Dedifferentiated amniotic fluid mesenchymal stem cell (primary cell): Measurements from ENCODE around the gene LAMA2.
A peak's percentile ranks its signal among the peaks of the same experiment; 100 is the strongest.

Experiments used
- DNase-seq: peaks from one replicate; pipeline ENCODE4 v3.0.0-alpha.2; 2016; ENCODE audit errors: extremely low spot score

Gene LAMA2

DNA sequence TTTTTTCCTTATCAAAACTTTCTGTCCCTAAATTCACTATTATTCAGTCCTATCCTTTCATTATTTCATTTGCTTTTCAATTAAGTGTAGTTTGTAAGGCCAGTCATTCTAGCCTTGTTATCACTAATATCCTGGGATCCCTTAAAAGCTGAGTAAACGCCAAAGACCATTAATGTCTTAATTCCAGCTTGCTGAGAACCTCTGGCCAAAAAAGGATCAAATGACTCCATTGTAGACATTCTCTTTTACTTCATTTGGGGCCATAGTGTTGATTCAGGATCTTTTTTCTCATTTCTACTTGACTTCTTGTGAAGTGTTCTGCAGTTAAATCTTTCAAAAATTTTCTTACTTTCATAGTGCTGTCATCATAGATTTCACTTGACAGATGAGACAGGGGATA, 379.7 kb downstream of the LAMA2 start:
- DNase-seq, result no peak

DNA sequence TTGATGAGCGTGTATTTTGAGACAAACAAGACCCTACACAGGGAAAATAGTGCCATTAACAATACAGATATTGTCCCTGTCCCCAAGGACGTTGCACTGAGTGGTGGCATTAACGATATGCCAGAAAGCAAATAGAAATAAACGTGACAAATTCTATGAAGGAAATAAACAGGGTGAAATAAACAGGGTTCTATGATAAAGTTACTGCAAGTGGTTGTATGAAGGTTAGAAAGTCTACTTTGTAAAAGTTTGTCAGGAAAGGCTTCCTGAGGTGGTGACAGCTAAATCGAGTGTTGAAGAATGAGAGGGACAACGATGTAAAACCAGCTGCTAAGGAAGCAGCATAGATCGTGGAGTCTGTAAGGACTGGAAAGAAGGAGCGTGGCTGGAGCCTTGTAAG, 380.2 kb downstream of the LAMA2 start:
- no peak for DNase-seq

DNA sequence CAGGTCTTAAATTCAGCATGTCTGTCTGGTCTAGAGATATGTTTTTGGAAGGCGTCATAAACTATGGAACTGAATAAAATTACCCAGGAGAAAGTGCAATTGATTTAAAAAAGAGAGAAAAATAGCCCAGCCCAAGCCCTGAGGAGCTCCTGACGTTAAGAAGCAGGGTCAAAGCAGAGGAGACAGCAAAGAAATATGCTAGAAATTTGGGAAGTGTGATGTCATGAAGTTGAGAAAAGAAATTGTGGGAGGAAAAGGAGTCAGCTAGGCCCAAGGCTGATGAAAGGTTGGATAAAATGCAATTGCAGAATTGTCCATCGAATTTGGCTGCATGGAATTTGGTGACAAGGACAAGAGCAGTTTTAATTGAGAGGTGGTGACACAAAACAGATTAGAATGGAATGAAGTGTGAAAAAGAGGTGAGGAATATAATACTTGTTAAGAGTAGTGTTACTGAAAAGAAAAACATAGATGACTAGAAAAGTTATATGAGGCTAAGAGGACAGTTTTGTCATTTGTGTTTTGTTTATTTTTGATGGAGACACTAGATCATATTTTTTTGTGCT, 381.6 kb downstream of the LAMA2 start:
- DNase-seq, result peak; percentile 59

DNA sequence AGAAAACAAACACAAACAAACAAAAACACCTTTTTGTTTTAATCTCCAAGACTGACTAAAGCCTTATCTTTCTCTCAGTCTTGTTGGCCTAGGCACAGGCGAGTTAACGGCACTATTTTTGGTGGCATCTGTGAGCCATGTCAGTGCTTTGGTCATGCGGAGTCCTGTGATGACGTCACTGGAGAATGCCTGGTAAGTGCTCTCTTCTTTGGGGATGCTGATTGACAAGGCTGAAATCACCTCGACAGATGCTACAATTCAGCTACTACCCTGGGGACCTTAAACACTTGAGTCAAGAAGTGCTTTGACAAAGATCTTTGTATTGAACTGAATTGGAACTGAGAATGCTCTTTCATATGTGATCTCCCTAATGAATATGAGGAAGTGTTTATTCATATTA, 384.1 kb downstream of the LAMA2 start:
- DNase-seq, result no peak

DNA sequence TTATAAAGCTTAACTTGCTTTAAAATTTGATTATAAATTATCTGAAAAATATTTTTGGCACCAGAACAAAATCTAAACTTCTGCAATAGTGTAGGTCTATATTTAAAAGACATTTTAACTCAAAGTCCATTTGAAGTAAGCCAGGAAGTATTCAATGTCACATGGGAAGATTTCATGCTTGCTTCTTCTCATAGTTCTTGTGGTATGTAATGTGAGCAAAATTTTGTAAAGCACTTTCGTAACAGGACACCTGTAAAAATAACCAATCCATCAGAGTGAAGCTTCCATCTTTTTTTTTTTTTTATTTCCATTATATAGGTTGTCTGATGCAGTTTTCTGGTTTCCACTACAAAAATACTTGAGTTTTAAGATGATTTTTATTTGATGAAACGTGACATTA, 386.1 kb downstream of the LAMA2 start:
- DNase-seq, result no peak

DNA sequence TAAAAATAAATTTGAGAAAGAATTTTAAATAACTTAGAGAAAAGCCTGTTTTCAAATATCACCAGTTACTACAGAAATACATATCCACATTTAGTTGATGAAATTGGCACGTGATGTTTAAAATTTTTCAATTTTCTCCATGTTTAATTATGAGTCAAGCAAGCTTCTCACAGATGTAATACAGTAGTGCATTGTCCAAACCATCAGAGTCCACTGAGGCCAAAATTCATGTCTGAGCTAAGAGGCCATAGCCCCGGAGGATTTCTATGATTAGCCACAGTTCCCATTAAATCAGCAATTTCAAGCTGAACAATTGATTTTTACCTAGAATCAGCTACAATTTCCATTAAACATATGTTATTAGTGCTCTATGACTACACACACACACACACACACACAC, 387.0 kb downstream of the LAMA2 start:
- DNase-seq, result no peak

DNA sequence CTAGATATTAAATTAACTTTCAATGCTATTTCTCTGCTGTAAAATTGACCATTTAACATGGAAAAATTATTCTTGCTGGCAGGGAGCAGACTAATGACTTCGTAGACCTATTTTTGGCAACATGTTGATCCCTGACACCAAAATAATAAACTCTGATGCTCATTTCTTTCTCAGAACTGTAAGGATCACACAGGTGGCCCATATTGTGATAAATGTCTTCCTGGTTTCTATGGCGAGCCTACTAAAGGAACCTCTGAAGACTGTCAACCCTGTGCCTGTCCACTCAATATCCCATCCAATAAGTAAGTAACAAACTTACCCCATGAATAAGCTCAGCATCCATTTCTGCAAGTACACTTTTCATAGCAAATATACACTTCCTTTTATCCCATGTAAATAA, 387.5 kb downstream of the LAMA2 start:
- no peak for DNase-seq

DNA sequence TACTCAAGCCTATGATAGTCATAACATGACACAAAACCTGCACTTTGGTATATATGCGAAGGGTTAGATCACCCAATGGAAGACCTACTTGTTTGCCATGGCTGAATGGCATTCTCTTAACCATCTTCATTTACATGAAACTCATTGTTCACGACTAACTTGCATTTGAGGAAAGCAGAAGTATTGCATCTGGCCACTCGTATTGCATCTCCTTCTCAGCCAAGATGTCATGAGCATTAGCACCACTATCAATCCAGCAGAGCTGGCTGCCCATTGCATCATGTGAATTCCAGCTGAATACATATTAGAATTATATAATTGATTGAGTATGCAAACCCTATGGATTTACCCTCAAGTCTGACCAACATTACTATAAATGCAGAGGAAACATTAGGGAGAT, 390.2 kb downstream of the LAMA2 start:
- DNase-seq, result no peak

DNA sequence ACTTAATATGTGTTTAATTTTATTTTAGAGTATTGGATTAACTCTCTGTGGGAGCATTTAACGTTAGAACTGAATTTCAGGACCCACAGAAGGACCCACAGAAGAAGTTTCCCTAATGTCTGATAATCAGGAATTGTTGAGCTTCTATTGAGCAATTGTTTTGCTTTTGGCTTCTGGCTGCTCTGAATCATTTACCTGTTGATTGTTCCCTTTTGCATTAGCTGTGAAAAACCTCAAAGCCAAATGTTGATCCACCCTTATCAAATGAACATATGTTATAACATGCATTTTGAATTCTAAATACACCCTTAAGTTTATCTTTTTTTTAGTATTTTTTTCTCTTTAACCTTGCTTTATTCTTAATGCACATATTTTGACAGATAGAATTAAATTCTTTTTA, 393.5 kb downstream of the LAMA2 start:
- DNase-seq, result no peak

DNA sequence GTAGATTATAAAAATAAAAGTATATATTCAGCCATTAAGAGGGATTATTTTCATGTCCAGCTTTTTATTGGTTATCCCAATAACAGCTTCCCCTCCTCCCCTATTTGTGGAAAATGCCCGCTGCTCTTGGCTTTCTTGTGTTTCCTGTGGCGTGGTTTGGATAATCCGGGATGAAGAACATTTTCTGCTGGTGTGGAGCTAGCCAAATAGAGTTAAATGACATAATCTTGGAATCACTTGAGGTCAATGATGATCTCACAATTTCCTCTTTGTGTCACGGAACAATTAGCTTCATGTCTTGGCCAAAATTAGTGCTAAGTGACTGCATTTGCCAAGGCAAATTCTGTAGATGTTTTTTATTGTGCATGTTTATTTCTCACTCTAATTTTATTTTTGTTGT, 394.0 kb downstream of the LAMA2 start:
- DNase-seq, result no peak

DNA sequence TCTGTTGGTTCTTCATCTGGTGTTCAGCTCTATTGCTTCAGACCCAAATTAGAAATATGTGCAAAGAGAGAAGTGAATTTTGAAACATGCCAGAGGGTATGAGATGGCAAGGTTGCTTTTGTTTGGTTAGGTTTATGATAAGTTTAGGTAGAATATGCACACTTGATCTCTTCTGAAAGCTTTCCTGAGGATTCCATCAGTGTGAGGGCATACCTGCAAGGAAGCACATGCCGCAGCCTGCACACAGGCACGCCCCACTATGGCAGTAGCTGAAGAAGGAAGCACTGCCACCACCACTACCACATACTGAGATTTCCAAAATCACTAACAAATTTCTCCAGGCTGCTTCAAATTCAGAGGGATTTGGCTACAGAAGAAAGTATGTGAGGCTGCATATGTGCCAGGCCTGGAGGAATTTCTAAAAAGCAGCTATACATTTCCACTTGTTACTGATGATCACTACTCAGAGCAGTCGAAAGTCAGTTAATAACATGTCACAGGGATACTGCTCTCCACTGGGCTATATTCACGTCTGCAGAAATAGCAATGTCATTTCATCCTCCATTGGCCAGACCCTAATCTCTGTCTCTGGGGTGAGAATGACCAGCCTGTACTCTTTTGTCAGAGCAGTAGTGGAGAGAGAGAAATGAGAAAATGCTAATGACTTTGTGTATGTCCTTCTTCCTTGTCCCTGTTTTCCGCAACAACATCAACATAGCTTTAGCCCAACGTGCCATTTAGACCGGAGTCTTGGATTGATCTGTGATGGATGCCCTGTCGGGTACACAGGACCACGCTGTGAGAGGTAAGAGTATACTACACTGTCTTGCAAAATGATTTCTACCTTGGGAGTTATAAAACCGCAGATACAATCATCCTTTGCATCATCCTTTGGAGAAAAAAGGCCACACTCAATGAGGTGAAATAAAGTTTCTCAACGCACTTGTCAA, 396.7 kb downstream of the LAMA2 start:
- no peak for DNase-seq

DNA sequence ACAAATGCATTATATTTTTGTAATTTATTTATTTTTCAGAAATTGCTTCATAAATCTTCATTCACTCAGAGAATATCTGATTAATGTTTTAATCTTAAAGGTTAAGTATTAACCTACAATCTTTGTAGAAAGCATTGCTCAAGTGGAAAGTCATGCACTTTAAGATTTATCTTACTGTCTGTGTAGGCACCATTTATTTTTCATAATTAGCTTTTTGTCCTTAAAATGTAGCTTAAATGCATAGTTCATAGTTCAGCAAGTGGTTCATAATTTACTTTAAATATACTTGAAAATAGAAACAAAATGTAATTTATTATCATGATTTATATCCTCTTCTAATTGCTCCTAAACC, 397.3 kb downstream of the LAMA2 start:
- DNase-seq, result no peak

DNA sequence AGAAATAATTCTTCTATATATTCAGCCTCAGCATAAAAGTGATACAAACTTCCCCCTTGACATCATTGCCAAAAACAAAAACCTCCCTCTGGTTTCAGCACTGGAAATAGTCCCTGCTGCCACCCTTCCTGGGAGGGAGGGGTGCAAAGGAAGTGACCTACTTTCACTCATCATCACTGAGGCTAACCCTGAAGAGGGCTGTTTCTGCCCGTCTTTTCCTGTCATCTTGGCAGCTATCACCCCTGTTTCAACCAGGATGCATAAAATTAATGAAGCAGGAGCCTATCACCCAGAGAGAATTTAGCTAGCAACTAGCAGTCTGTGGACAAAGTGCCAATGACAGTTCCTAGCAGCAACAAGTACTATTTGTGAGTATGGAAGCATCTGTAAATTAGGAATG, 397.8 kb downstream of the LAMA2 start:
- DNase-seq, result no peak

DNA sequence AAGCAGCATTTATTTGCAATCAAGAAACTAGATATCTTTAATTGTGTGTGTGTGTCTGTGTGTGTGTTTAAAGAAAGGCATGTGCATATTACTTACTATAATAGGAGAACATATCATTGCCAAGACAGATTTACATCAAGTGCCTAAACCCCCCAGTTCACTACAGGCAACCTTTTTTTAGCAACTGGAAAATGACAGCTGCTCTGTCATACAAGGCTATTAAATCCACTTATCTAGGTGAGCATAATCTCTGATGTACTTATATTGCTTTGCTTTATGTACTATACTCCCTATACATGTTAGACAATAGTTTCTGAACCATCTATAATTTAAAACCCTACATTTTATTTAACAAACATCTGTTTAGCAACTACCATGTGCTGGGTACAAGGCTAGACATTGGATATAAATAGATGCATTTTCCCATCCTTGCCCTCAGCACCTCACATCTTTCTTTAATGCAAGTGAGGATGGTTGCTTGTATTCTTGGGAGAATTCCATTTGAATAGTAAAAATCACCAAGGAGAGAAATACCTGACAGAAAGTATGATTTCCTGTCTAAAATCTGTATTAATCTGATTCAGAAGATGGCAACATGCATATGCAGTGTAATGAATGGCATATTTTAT, 398.3 kb downstream of the LAMA2 start:
- DNase-seq, result no peak

DNA sequence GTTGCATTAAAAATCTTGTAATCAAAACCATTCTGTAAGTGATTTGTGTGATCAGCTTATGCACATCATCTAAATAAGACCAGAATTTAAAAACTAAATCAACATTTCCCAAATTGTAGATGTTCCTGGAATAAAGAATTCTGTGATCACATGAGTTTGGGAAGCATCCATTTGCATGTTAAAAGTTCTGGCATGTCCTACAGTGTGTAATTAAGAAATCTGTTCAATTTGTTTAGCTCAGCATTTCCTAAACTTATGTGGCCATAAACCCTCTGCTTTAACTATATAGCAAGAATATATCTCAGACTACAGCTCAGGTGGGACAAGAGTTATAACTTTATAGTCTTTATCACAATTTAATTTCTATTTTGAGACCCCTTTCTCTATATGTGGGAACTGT, 399.1 kb downstream of the LAMA2 start:
- DNase-seq, result no peak

DNA sequence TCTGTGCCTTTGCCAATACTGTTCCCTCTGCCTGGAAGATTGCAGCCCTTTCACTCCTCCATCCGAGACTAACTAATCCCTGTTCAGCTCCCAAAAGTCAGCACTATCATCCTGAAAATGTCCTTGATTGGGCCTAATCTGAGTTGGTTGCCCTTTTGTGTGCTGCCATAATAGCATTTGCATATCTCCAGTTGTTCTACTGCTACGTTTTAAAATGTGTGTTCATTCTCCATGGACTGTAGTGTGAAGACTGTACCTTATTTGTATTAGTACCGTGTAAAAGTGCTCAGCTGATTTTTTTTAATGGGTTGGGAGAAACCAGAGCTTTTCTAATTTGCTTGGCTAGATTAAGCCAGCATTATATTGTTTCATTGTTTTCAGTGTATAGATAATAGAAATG, 401.3 kb downstream of the LAMA2 start:
- no peak for DNase-seq

DNA sequence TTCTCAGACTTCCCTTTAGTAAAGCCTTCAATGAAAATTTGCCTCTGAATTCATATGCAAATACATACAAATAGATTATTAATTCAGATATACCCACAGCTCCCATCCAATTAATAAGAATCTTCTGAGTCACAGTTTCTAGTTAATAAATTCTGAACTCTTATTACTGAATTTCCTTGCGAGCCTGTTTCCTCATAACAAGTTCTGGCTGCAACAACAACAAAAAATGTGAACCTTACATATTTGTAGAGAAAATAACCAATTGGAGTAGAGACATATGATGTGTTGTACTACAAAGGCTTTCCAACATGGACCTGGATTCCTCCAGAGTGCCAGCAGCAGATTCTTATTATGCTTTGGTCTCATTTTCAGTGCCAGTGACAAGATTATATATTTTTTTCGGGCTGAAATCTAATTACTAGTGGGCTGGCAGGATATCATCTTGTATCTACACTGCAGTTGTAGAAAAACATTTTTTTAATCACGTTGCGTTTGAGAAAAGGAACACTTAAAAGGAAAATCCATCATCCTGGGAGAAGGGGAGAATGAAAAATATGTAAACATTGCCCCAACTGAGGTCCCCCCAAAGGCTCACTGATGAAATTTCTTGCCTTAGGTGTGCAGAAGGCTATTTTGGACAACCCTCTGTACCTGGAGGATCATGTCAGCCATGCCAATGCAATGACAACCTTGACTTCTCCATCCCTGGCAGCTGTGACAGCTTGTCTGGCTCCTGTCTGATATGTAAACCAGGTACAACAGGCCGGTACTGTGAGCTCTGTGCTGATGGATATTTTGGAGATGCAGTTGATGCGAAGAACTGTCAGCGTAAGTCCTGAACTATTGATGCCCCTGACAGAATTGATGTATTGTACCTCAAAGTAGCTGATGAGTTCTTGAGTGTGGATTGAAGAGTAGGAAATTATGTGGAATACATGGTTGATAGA, 404.6 kb downstream of the LAMA2 start:
- no peak for DNase-seq

DNA sequence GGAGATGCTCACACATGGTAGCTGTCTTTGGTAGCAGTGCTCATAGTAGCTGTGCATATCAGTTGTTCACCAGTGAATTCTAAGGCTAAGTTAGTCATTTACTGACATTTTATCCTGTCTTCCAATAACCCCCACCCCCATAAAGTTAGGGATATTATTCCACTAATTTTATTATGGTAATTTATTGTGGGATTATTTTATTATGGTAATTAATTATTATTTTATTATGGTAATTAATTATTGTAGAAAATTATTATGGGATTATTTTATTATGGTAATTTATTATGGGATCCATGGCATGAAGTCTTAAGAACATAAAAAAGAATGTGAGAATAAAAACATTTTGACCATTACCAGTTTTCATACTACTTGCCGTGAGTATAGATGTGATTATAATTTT, 406.5 kb downstream of the LAMA2 start:
- DNase-seq, result no peak

DNA sequence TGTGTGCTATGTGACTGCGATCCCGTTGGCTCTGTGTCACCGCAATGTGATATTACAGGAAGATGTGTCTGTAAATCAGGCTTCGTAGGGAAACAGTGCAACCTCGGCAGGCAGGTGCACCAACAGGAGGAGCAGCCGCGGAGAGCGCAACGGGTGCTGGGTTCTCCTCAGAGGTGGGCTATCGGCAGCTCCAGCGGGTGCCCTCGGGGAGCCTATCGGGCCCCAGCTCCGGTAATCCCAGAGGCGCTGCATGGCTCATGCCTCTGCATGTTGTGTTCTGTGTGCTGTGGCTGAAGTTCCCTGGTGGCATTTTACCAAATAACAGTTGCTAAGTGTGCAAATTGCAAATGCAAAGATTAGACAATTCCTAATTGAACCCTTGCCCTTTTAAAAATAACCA, 409.9 kb downstream of the LAMA2 start:
- DNase-seq, result no peak

DNA sequence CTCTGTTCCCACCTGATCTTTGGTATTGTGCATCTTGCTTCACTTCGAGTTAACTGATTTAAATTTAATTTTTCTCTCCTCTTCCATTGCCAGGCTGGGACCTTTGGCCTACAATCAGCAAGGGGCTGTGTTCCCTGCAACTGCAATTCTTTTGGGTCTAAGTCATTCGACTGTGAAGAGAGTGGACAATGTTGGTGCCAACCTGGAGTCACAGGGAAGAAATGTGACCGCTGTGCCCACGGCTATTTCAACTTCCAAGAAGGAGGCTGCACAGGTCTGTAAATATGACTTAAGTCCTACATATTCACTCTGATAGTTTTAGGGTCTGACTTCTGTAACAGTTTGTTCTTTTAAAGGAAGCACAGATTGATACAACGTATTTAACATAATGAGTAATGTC, 414.7 kb downstream of the LAMA2 start:
- DNase-seq, result no peak

DNA sequence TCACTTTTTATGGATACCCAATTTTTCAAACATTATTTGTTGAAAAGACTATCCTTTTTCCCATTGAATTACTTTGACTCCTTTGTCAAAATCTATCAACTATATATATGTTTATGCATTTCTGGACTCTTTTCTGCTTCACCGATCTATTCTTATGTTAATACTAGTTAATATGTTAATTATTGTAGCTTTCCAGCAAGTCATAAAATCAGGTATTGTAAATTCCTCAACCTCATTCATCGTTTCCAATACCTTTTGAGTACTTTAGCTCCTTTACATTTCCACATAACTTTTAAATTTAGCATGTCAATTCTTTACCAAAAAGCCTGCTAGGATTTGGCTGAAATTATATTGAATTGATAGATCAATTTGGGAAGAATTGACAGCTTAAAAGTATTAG, 419.7 kb downstream of the LAMA2 start:
- DNase-seq, result no peak

DNA sequence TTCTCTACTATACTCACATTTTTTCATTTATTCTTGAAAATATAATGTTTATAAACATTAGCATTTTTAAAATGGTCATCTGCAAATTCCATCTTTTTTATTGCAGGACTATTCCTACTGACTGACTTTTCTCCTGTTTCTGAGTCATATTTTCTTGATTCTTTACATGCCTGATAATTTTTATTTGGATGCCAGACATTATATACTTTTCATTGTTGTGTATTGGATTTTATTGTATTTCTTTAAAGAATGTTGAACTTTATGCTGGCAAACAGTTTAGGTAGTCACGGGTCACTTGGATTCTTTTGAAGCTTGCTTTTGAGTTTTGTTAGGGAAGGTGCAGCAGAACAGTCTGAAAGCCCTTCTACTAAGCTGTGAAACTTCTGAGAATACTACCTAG, 423.9 kb downstream of the LAMA2 start:
- no peak for DNase-seq
